HepG2 (cell line): ENCODE data around the gene CBLC. TPM values are rescaled to one million over a fixed set of nuclear protein-coding genes. Genes with fewer than 3 reads are reported as not detected.

Experiments used
- CREM ChIP-seq, 2 experiments: sonication (generic) in 1 of 2; formaldehyde crosslinking in 1 of 2; IDR thresholded peaks; 2 replicates each; pipeline versions ENCODE4 v1.4.0 to v1.6.1; 2016 to 2020; ENCODE audit warnings: antibody characterized with exemption in 1 of 2, mild to moderate bottlenecking in 1 of 2, missing genetic modification reagents in 1 of 2
- DNMT3B ChIP-seq: conservative IDR thresholded peaks from 2 replicates; pipeline ENCODE4 v1.6.1; 2016; ENCODE audit warnings: missing biosample characterization, control low read depth
- DZIP1 ChIP-seq: sonication (generic); formaldehyde crosslinking; IDR thresholded peaks from 2 replicates; pipeline ENCODE4 v1.5.0; 2020; ENCODE audit warnings: mild to moderate bottlenecking, missing genetic modification reagents
- HMGXB4 ChIP-seq, 2 experiments: sonication (generic) in 1 of 2; formaldehyde crosslinking in 1 of 2; IDR thresholded peaks; 2 replicates each; pipeline versions ENCODE4 v1.4.0 to v1.6.1; 2018 to 2020; ENCODE audit warnings: missing genetic modification reagents in 2 of 2, borderline replicate concordance in 1 of 2, low read depth in 1 of 2, mild to moderate bottlenecking in 1 of 2, missing biosample characterization in 1 of 2
- HOXA3 ChIP-seq: sonication (generic); formaldehyde crosslinking; IDR thresholded peaks from 2 replicates; pipeline ENCODE4 v1.5.0; 2020; ENCODE audit warnings: missing genetic modification reagents
- KDM1A ChIP-seq: IDR thresholded peaks from 2 replicates; pipeline ENCODE4 v1.6.1; 2016; ENCODE audit warnings: missing compliant biosample characterization
- MLLT10 ChIP-seq: sonication (generic); formaldehyde crosslinking; IDR thresholded peaks from 2 replicates; pipeline ENCODE4 v1.4.0; 2020; ENCODE audit warnings: missing genetic modification reagents
- NR2F2 ChIP-seq: IDR thresholded peaks from 2 replicates; pipeline ENCODE4 v1.6.1; 2012; ENCODE audit warnings: low read depth, inconsistent platforms, borderline replicate concordance
- PHF8 ChIP-seq: sonication (generic); formaldehyde crosslinking; IDR thresholded peaks from 2 replicates; pipeline ENCODE4 v1.5.0; 2020; ENCODE audit warnings: missing genetic modification reagents
- RFX5 ChIP-seq: IDR thresholded peaks from 2 replicates; pipeline ENCODE4 v1.6.1; 2011; ENCODE audit warnings: low read depth, low read length, improper control_type of control experiment
- SRY ChIP-seq: sonication (generic); formaldehyde crosslinking; IDR thresholded peaks from 2 replicates; pipeline ENCODE4 v1.8.0; 2022; ENCODE audit warnings: mild to moderate bottlenecking, missing genetic modification reagents
- STAT6 ChIP-seq: sonication (generic); formaldehyde crosslinking; IDR thresholded peaks from 2 replicates; pipeline ENCODE4 v1.4.0; 2020; ENCODE audit warnings: missing genetic modification reagents, mild to moderate bottlenecking, borderline replicate concordance
- TEAD2 ChIP-seq: sonication (generic); formaldehyde crosslinking; IDR thresholded peaks from 2 replicates; pipeline ENCODE4 v1.9.0; 2021; ENCODE audit warnings: missing genetic modification reagents
- ZBTB38 ChIP-seq: sonication (generic); formaldehyde crosslinking; IDR thresholded peaks from 2 replicates; pipeline ENCODE4 v1.5.1; 2020; ENCODE audit warnings: mild to moderate bottlenecking, missing genetic modification reagents
- ZFP91 ChIP-seq: sonication (generic); formaldehyde crosslinking; IDR thresholded peaks from 2 replicates; pipeline ENCODE4 v1.9.0; 2022; ENCODE audit warnings: missing genetic modification reagents, mild to moderate bottlenecking, borderline replicate concordance
- ZNF205 ChIP-seq: IDR thresholded peaks from 2 replicates; pipeline ENCODE4 v1.6.1; 2018; ENCODE audit warnings: missing biosample characterization, missing genetic modification reagents
- ZNF367 ChIP-seq: sonication (generic); formaldehyde crosslinking; IDR thresholded peaks from 2 replicates; pipeline ENCODE4 v1.4.0; 2020; ENCODE audit warnings: missing genetic modification reagents, borderline replicate concordance
- ZNF597 ChIP-seq: sonication (generic); formaldehyde crosslinking; IDR thresholded peaks from 2 replicates; pipeline ENCODE4 v1.5.0; 2020; ENCODE audit warnings: missing genetic modification reagents
- ZNF614 ChIP-seq: IDR thresholded peaks from 2 replicates; pipeline ENCODE4 v1.6.1; 2018; ENCODE audit warnings: missing biosample characterization, missing genetic modification reagents, inconsistent platforms, borderline replicate concordance
- ZNF761 ChIP-seq: sonication (generic); formaldehyde crosslinking; conservative IDR thresholded peaks from 2 replicates; pipeline ENCODE4 v1.4.0; 2020; ENCODE audit warnings: mild to moderate bottlenecking, missing genetic modification reagents
- polyA plus RNA-seq, 8 experiments: library from polyadenylated mRNA; depleted of rRNA in 3 of 8; stranded (reverse) in 7 of 8; unstranded in 1 of 8; fragments of >200 nt; fragmentation: Illumina TruSeq in 4 of 8; extraction: Trizol in 4 of 8; gene quantifications; 2 replicates each; pipeline versions ENCODE4 v1.2.1 to v1.2.3, GENCODE V29; 2011 to 2016; ENCODE audit warnings: low read depth in 4 of 8, missing spikeins in 1 of 8, mixed read lengths in 1 of 8; ENCODE audit not compliant: insufficient read depth in 1 of 8
- total RNA-seq, 5 experiments: library from RNA; depleted of rRNA; stranded (reverse); fragments of >200 nt; fragmentation: Illumina TruSeq; extraction: Trizol; gene quantifications; 2 replicates each; pipeline ENCODE4 v1.2.3, GENCODE V29; 2016; ENCODE audit warnings: low read depth in 1 of 5

The CBLC gene
- total and polyA plus RNA-seq, 2 of the 13 experiments (the other 11 are each of a cell fraction or from before 2014, with no cell fraction given) = 1.8 to 2.6 TPM

GRCh38 chr19:44777715-44778347, at the start of gene CBLC (continued):
- TF ChIP-seq RFX5 = no peak
- no peak for TF ChIP-seq ZNF367 (CRISPR knock-in tag)
- TF ChIP-seq ZNF205 (CRISPR knock-in tag) = 0 out of 2 replicates have a peak, but pooled peaks have one; percentile 62
- no peak for TF ChIP-seq SRY (CRISPR knock-in tag)
- 0 out of 2 replicates have a peak, but pooled peaks have one; percentile 17 for TF ChIP-seq HOXA3 (CRISPR knock-in tag)
- TF ChIP-seq KDM1A (CRISPR knock-in tag) = no peak
- no peak for TF ChIP-seq DNMT3B (CRISPR knock-in tag)
- TF ChIP-seq HMGXB4 (CRISPR knock-in tag; IDR thresholded peaks at IDR 0.05; ENCODE audit: borderline replicate concordance in 1 of 2, low read depth in 1 of 2) = 0 out of 4 replicates have a peak, but pooled peaks have one; percentile 35 to 62
- TF ChIP-seq ZNF597 = no peak
- no peak for TF ChIP-seq CREM (IDR thresholded peaks at IDR 0.05)
- no peak for TF ChIP-seq CREM (CRISPR knock-in tag; IDR thresholded peaks at IDR 0.05)
- peak; percentile 68 for TF ChIP-seq PHF8 (CRISPR knock-in tag)
- no peak for TF ChIP-seq ZNF614 (CRISPR knock-in tag)
- no peak for TF ChIP-seq ZNF761 (CRISPR knock-in tag)
- no peak for TF ChIP-seq TEAD2 (CRISPR knock-in tag)
- no peak for TF ChIP-seq NR2F2
- TF ChIP-seq ZBTB38 (CRISPR knock-in tag) = peak; percentile 41; the same call in 1 of the 2 replicates
- no peak for TF ChIP-seq MLLT10
- TF ChIP-seq DZIP1 = no peak
- TF ChIP-seq STAT6 (CRISPR knock-in tag) = no peak
- peak; percentile 51; the same call in 1 of the 2 replicates for TF ChIP-seq ZFP91 (CRISPR knock-in tag)
